GM10248 (cell line): ENCODE measurements around the gene SHISA7.
"Not testable (repeated sequence)": the region's sequence is repeated elsewhere in the genome, so short reads cannot be mapped to it uniquely, and the experiment has no call there.

ENCODE experiments used
- CTCF ChIA-PET: fragments of 300-600 bp; sonication (Branson Sonifier 250); formaldehyde crosslinking; extraction: SDS; loops from one replicate; lab custom pipeline; 2021; ENCODE audit warnings: antibody characterized with exemption; lab: Yijun Ruan, JAX
- POLR2A ChIA-PET: fragments of 350-650 bp; sonication (Branson Sonifier 250); formaldehyde crosslinking; extraction: SDS; loops from one replicate; lab custom pipeline; 2020; ENCODE audit warnings: antibody characterized with exemption; lab: Yijun Ruan, JAX
- DNase-seq: peaks from one replicate; pipeline ENCODE4 v3.0.0; 2012; ENCODE audit errors: extremely low spot score
- TF ChIP-seq, protein P1 (sequence below): IDR thresholded peaks from 2 replicates; pipeline ENCODE4 v1.5.1; 2012; ENCODE audit warnings: mild to moderate bottlenecking, low read depth; ENCODE audit errors: extremely low read depth, missing control alignments, control extremely low read depth

SHISA7 gene

GRCh38 chr19:55402509-55402908 is 40.6 kb downstream of the SHISA7 start:
- TF ChIP-seq, protein P1, sequence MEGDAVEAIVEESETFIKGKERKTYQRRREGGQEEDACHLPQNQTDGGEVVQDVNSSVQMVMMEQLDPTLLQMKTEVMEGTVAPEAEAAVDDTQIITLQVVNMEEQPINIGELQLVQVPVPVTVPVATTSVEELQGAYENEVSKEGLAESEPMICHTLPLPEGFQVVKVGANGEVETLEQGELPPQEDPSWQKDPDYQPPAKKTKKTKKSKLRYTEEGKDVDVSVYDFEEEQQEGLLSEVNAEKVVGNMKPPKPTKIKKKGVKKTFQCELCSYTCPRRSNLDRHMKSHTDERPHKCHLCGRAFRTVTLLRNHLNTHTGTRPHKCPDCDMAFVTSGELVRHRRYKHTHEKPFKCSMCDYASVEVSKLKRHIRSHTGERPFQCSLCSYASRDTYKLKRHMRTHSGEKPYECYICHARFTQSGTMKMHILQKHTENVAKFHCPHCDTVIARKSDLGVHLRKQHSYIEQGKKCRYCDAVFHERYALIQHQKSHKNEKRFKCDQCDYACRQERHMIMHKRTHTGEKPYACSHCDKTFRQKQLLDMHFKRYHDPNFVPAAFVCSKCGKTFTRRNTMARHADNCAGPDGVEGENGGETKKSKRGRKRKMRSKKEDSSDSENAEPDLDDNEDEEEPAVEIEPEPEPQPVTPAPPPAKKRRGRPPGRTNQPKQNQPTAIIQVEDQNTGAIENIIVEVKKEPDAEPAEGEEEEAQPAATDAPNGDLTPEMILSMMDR: no peak
- CTCF ChIA-PET: interaction anchor here (0.8 to 1.1 kb wide), 3 partner anchors 16 to 102 kb away, joined by 3 to 4 read pairs (median 3); no protein-coding TSS in a partner anchor
- no peak for DNase-seq
- POLR2A ChIA-PET: interaction anchor here (0.6 to 1.8 kb wide), 6 partner anchors 15 to 433 kb away, joined by 3 to 5 read pairs (median 4); no protein-coding TSS in a partner anchor

GRCh38 chr19:55401390-55401789 is 41.7 kb downstream of the SHISA7 start:
- CTCF ChIA-PET: interaction anchor here (1.0 to 1.1 kb wide), 2 partner anchors 61 to 103 kb away, joined by 3 to 4 read pairs; no protein-coding TSS in a partner anchor
- POLR2A ChIA-PET: interaction anchor here (1.2 kb wide), 1 partner anchor 321 kb away, joined by 3 read pairs; no protein-coding TSS in a partner anchor
- not testable (repeated sequence) for DNase-seq

- ChIA-PET CTCF (interaction anchor here (2.1 kb wide), 1 partner anchor 16 kb away, joined by 6 read pairs; the partner anchor contains the start of gene TMEM238), POLR2A (interaction anchor here (1.0 to 1.6 kb wide), 3 partner anchors 10 to 16 kb away, joined by 3 to 5 read pairs (median 4); partner anchors contain the start of genes RPL28 and TMEM238)
- no peak for DNase-seq
- TF ChIP-seq, protein P1: no peak
Measured at GRCh38 chr19:55400281-55401087, 42.6 kb downstream of the SHISA7 start.

GRCh38 chr19:55398200-55398925 is 44.7 kb downstream of the SHISA7 start:
- TF ChIP-seq, protein P1: no peak
- CTCF ChIA-PET: interaction anchor here (0.7 to 1.3 kb wide), 2 partner anchors 20 to 39 kb away, joined by 3 to 4 read pairs; no protein-coding TSS in a partner anchor
- peak; percentile 59 for DNase-seq
- POLR2A ChIA-PET: interaction anchor here (0.5 to 1.6 kb wide), 5 partner anchors 9 to 1261 kb away, joined by 3 to 6 read pairs (median 4); partner anchors contain the start of gene UBE2S

DNA sequence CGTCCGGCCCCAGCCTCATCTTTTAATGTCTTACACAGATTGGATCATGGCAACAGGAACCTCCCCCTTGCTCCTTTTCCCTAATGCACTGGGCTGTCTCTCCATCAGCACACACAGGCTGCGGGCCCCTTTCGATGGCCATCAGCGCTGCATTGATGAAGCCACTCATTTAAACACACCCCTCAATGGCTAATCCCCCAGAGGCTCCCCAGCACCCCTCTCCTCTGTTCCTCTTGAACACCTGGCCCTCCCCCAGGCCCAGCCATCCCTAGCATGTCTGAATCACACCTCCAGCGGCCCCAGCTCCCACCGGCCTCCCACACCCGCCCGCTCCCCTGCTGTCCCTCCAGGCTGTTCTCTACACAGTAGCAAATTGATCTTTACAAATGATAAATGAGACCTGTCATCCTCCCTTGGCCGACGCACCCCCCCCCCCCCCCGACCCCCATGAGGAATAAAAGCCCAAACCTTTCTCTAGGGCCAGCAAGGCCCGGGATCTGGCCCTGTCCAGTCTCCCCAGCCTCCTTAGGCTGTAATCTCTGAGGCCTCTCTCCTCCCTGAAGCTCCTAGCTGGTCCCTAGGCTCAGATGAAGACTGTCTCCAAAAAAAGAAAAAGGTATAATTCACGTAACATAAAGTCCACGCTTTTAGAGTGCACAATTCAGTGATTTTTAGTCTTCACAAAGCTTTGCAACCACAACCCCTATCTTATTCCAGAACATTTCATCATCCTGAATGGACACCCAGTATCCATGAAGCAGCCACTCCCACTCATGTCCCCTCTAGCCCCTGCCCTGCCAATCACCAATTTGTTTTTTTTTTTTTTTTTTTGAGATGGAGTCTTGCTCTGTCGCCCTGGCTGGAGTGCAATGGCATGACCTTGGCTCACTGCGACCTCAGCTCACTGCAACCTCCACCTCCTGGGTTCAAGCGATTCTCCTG is 50.0 kb downstream of the SHISA7 start:
- POLR2A ChIA-PET: interaction anchor here (1.2 to 1.5 kb wide), 2 partner anchors 9 to 12 kb away, joined by 3 to 13 read pairs; partner anchors contain the start of gene TMEM238
- DNase-seq: no peak
- TF ChIP-seq, protein P1: no peak
- CTCF ChIA-PET: interaction anchor here (1.9 kb wide), 1 partner anchor 25 kb away, joined by 6 read pairs; no protein-coding TSS in a partner anchor
